Activated gamma-delta T cell treated with Interleukin-2 at 50 U/mL for 16 hours (primary cell): ENCODE results near the gene DENND4A.
"Not testable (repeated sequence)": the region's sequence is repeated elsewhere in the genome, so short reads cannot be mapped to it uniquely, and the experiment has no call there.

Experiments
- DNase-seq: peaks from one replicate; pipeline ENCODE4 v3.0.0-alpha.2; 2020

The DENND4A gene

DNA sequence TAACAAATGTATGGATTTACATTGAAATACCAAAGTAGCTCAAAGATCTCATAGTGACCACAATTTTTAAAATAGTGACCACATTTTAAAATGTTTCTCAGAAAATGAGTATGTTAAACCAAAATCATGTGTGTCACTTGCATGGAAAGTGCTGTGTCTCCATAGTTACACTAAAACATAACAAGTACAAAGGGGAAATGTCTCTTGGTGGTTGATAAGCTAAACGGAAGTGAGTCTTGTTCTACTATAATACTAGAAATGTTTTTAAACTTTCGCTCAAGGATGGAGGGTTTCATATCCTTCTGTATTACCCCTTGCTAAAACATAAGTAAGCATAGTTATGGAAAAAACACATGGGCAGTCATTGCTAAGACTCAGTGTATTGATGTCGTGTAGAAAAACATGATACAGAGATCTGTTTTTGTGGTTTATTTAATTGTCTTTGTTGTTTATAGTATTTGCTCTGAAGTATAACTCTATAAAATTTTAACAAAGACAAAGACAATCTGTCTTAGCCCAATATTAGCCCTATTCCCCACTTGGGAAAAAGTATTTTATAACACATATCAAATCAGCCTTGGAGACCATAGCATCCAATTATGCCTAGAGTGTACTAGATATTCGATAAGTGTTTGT lies 27.0 kb upstream of the DENND4A start:
- no peak for DNase-seq

DNA sequence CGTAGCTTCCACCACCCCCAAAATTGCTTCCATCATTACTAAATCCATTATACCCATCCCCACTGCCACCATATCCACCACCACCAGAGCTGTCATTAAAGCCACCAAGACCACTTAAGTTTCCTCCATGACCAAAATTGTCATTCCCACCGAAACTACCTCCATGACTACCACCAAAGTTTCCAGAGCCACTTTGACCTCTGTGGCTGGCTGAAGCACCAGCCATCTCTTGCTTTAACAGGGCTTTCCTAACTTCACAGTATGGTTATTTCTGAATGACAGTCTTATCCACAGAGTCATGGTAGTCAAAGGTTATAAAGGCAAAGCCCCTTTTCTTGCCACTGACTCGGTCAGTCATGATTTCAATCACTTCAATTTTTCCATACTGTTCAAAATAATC lies 24.3 kb upstream of the DENND4A start:
- DNase-seq = no peak

- DNase-seq = not testable (repeated sequence)
Measured at GRCh38 chr15:65816008-65816407, 23.9 kb upstream of the DENND4A start.

DNA sequence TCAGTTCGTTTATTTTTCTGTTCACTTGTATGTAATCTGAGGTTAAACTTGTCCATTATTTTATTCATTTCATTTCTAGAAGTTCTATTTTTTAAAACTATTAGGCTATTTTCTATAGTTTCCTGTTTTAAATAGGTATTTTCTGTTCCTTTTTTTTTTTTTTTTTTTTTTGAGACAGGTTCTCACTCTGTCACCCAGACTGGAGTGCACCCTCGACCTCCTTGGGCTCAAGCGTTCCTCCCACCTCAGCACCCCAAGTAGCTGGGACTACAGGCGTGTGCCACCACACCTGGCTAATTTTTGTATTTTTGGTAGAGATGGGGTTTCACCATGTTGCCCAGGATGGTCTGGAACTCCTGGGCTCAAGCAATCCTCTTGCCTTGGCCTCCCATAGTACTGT lies 22.2 kb upstream of the DENND4A start:
- DNase-seq = not testable (repeated sequence)

GRCh38 chr15:65812916-65813315 lies 20.8 kb upstream of the DENND4A start:
- no peak for DNase-seq

GRCh38 chr15:65812467-65812866 lies 20.4 kb upstream of the DENND4A start:
- no peak for DNase-seq

DNA sequence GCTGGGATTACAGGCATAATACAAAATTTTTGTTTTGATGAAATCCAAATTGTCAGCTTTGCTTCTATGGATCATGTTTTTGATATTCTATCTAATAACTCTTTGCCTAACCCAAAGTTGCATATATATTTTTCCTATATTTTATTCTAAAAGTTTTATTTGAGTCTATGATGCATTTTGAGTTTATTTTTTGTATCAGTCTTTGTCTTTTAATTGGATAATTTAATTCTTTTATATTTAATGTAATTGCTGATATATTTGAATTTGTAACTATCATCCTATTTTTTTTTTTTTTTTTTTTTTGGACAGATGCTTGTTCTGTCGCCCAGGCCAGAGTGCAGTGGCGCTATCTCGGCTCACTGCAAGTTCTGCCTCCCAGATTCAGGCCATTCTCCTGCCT lies 19.7 kb upstream of the DENND4A start:
- no peak for DNase-seq

DNA sequence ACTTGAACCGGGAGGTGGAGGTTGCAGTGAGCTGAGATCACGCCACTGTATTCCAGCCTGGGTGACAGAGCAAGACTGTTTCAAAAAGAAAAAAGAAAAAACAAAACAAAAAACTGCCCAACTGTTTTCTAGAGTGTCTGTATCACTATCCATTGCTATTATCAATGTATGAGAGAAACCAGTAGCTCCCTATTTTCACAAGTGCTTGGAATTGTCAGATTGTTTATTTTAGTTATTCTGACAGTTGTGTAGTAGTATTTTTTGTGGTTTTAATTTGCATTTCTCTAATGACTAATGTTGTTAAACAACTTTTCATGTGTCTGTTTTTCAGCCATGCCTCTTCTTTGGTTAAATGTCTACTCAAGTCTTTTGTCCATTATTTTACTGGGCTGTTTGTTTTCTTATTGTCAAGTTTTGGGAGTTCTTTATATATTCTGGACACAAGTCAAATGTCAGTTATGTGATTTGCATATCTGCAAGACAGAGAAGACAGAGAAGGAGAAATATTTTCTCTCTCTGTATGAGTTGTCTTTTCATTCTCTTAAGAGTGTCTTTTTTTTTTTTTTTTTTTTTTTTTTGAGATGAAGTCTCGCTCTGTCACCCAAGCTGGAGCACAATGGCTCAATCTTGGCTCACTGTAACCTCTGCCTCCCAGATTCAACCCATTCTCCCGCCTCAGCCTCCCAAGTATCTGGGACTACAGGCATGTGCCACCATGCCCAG lies 19.1 kb upstream of the DENND4A start:
- not testable (repeated sequence) for DNase-seq

- DNase-seq = no peak
Measured at GRCh38 chr15:65806397-65806796, 14.3 kb upstream of the DENND4A start.

DNA sequence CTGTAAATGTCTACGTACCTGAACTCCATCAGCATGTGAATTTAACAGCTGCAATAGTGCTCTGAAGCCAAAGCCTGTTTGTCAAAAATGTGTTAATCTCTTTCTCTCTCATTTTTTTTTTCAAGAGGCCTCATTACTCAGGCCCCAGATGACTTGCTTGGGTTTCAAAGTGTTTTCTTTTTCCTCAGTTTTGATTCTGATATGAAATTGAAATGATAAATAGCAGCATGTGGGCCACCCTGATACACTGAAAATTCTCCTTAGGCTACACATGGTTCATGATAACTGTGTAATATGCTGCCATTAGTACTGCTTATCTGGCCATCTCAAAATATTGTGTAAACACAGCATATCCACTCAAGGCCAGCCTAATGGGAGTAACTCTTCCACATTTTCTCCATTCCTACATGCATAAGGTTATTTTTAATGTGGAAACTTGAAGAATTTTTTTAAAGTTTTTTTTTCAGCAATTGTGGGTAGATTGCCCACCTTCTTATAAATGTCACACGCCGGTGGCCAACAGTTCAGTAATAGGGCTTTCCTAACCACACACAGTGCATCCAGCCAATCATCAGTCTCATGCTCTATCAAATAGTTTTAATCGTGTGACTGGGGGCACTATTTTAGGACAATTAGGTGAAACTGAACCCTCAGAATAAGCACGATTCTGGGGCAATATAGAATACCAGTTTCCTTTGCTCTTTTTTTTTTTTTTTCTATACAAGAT lies 13.1 kb upstream of the DENND4A start:
- DNase-seq = no peak

- DNase-seq = no peak
Measured at GRCh38 chr15:65804252-65804931, 12.3 kb upstream of the DENND4A start.

DNA sequence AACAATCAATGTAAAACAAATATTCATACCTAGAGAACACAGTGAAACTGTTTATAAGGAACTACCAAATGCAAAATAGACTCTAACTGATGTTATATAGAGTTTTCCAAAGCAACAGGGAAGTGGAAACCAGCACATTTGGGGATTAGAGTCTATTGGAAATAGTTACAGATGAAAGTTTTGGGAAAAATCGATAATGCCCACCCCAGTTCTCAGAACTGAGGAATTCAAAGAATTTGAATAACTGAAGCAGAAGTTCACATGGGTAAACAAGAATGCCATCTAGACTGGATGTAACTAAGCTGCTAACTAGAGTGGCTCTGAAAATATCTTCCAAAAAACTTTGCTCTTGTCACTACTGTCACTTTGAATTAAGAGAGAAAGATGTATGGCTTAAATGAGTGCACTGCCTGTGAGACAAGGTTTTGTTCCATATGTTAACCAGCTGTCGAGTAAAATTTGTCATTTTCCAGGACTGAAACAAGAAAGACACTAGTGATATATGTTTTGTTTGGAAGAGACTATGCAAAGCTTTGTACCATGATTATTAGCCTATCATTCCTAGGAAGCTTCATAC lies 9.2 kb upstream of the DENND4A start:
- no peak for DNase-seq

- DNase-seq = no peak
Measured at GRCh38 chr15:65796610-65797078, 4.6 kb upstream of the DENND4A start.

DNA sequence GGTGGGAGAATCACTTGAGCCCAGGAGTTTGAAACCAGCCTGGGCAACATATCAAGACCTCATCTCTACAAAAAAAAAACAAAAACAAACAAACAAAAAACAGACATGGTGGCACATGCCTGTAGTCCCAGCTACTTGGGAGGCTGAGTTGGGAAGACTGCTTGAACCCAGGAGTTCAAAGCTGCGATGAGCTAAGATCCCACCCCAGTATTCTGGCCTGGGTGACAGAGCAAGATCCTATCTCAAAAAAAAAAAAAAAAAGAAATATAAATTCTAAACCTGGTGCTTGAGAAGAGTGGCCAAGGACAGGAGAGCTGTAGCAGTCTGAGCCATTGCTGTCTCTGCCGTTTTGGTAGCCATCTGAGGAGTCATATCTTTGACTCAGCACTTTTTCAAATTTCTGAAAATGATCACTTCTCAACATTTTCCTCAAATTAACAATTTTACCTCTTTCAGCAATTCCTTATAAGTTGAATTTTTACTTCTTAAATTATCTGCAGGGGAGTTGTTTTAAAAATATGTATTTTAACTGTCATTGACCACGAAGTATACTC lies 3.6 kb upstream of the DENND4A start:
- DNase-seq = no peak

- no peak for DNase-seq
Measured at GRCh38 chr15:65793818-65794104, 1.7 kb upstream of the DENND4A start.

DNA sequence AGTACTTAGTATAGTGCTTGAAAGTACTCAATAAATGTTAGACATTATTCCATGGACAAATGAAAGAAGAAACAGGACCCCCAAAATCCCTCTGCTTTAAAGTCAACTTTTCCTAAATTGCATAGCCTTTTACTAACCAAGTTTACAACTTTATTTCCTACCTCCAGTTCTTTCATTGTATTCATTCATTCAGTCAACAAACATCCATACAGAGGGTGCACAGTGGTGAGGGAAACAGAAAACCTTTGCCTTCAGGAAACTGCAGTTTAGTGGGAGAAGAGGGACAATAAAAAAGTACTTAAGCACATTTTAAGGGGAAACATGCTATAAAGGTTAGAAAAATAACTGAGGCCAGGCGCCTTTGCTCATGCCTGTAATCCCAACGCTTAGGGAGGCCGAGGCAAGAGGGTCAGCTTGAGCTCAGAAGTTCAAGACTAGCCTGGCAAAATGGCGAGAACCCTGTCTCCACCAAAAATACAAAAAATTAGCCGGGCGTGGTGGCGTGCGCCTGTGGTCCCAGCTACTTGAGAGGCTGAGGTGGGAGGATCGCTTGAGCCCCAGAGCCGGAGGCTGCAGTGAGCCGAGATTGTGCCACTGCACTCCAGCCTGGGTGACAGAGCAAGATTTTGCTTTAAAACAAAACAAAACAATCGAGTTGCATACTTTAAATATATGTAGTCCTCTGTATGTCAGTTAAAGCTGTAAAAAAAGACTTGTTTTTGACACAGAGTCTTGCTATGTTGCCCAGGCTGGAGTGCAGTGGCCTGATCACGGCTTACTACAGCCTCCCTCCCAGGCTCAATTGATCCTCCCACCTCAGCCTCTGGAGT lies 1.1 kb upstream of the DENND4A start:
- no peak for DNase-seq

GRCh38 chr15:65791335-65792137 lies 557 bp downstream of the DENND4A start:
- peak; percentile 39 for DNase-seq

GRCh38 chr15:65790694-65791334 lies 1.3 kb downstream of the DENND4A start:
- no peak for DNase-seq

DNA sequence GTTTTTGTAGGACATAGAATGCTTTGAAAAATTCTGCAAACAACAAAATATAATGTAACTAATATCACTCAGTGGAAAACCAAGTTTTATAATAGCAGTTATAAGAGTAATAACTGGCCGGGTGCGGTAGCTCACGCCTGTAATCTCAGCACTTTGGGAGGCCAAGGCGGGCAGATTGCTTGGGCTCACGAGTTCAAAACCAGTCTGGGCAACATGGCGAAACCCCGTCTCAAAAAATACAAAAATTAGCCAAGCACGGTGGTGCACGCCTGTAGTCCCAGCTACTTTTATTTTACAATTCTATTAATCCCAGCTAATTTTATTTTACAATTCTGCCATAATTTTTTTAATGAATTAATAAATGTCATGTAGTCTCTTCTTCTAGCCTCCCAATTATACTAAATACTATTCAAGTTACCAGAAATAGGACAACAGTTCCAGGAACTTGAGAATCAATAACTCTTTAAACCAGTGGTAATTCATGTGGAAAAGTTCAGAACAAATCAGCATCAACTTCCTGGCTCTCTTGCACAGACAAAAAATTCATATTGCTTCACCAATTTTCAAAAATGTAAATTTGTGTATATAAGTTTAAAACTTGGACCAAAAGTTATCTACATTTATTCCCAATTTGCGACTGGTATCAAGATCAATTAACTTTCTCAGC lies 2.2 kb downstream of the DENND4A start:
- no peak for DNase-seq

DNA sequence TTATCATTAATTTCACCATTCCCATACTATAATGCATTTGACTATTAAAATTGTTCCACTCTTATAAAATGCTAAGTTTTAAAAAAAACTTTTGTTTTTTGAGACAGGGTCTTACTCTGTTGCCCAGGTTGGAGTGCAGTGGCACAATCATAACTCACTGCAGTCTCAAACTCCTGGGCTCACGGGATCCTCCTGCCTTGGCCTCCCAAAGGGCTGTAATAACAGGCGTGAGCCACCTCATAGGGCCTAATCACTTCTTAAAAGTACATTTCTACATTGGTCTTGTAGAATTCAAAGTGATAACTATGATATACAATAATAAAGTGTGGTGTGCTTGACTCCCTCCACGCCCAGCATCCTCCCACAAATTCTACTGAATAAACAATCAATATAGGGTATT lies 3.0 kb downstream of the DENND4A start:
- DNase-seq = no peak
